Fibroblast of the aortic adventitia (primary cell): ENCODE data around the gene EIF4H. TPM values are rescaled to one million over a fixed set of nuclear protein-coding genes. Genes with fewer than 3 reads are reported as not detected.

Experiments
- DNase-seq: peaks from one replicate; pipeline ENCODE4 v3.0.0-alpha.2; 2010; ENCODE audit warnings: low read depth
- H3K4me3 ChIP-seq: 2 replicates; pipeline ENCODE4 v1.5.1; 2011; ENCODE audit warnings: low read depth, mild to moderate bottlenecking, control low read depth, low read length, moderate library complexity
- total RNA-seq: library from RNA; depleted of rRNA; stranded (reverse); fragments of >200 nt; gene quantifications from 2 replicates; pipeline ENCODE4 v1.2.3, GENCODE V29; 2012; ENCODE audit warnings: low replicate concordance
- TF ChIP-seq, protein P1 (sequence below): IDR thresholded peaks from 2 replicates; pipeline ENCODE4 v1.5.1; 2011; ENCODE audit warnings: mild to moderate bottlenecking, low read length, control low read depth, inconsistent platforms; ENCODE audit not compliant: insufficient read depth

The EIF4H gene
- total RNA-seq, 1 donor: 225 TPM

DNA sequence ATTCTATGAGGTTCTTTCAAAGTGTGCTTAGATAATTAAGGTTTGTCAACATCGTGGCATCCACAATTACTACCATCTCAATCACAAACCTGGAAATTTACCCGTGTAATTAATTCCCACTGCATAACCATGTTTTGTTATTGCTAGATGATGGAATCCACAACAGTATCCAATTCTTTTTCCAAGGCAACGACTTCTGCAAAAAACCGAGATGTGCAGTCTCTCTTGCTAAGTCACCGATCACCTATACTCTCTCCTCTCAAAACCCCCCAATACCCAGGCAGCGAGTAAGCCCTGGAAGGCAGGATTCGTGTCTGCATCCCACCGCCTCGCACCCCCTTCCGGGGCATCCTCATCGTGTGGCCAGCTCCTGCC is 678 bp upstream of the EIF4H start:
- no peak for DNase-seq
- H3K4me3 ChIP-seq: peak overlapping the region; percentile 75
- TF ChIP-seq, protein P1, sequence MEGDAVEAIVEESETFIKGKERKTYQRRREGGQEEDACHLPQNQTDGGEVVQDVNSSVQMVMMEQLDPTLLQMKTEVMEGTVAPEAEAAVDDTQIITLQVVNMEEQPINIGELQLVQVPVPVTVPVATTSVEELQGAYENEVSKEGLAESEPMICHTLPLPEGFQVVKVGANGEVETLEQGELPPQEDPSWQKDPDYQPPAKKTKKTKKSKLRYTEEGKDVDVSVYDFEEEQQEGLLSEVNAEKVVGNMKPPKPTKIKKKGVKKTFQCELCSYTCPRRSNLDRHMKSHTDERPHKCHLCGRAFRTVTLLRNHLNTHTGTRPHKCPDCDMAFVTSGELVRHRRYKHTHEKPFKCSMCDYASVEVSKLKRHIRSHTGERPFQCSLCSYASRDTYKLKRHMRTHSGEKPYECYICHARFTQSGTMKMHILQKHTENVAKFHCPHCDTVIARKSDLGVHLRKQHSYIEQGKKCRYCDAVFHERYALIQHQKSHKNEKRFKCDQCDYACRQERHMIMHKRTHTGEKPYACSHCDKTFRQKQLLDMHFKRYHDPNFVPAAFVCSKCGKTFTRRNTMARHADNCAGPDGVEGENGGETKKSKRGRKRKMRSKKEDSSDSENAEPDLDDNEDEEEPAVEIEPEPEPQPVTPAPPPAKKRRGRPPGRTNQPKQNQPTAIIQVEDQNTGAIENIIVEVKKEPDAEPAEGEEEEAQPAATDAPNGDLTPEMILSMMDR: no peak

DNA sequence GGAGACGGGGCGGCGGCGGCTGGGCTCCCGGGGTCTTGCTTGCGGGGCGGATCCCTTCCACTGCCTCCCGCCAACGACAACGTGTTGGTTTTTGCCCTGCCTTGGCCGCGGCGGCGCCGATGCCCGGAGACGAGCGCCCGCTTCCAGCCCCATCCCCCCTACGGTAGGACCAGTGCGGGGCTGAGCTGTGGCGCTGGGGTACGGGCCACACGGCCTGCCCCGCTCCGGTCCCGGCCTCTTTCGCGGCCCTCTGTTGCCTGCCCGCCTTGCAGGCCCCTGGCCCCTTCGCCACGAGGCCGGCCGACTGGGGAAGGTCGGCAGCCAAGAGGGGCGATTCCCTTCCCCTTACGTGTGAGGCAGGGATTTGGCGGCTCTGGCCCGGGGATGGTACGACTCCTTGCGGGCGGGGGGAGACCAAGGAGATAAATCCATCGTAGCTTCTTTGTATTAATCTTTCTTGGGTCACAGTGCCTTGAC is 488 bp downstream of the EIF4H start:
- TF ChIP-seq, protein P1: peak; percentile 22
- peak overlapping the region; percentile 69 for H3K4me3 ChIP-seq
- DNase-seq: peak; percentile 48

DNA sequence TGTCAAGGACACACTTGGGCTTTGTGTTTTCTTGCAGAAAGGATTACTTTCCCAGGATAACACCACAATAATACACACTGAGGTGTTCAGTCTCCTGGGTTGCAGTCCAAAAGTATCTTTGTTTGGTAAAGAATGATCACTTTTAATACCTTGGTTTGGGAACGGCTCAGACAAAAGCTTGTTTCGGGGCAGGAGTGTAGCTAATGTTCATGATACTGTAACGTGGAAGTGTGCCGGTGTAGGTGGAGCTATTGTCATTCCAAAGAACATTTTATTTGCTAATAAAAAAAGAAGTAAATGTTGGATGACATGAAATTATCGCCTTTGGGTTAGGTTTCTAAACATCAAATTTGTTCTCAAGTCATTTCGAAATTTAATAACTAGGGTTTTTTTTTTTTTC is 1.2 kb downstream of the EIF4H start:
- H3K4me3 ChIP-seq: peak overlapping the region; percentile 69
- TF ChIP-seq, protein P1: no peak
- DNase-seq: no peak

DNA sequence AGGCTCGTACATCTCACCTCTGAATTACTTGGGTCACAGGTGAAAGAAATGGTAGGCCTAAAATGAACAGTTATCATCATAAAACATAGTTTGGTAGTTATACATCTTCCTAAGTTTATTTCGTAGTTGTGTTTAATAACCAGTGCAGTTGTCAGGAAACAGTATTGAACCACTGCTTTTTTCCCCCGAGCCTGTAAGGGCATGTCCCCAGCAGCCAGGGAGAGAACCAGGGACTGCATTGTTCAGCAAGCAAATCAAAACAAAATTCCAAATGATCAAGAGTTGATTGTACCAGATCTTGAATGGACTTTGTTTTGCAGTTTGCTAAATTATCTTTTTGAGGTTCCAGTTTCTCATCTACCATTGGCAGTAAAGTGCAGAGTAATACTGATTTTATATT is 2.4 kb downstream of the EIF4H start:
- TF ChIP-seq, protein P1: no peak
- H3K4me3 ChIP-seq: peak overlapping the region; percentile 29
- DNase-seq: no peak

DNA sequence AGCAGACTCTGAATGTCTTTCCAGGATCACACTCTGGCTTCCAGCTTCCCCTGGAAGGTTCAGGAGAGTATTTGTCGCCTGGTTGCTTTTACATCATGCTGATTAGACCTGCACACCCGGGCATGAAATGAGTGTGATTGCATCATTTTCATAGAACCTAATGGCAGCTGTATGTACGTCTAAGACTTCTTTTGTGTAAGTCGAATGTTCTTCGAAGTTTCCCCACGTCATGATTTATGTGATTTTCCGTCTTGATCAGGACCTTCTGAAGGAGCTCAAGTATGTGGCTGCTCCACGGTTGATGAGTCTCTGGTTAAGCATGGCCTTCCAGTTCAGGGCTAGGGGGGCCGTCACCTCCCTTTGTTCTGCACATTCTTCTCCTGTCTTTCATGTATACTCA is 4.5 kb downstream of the EIF4H start:
- no peak overlapping the region for H3K4me3 ChIP-seq
- TF ChIP-seq, protein P1: no peak
- DNase-seq: peak; percentile 71

DNA sequence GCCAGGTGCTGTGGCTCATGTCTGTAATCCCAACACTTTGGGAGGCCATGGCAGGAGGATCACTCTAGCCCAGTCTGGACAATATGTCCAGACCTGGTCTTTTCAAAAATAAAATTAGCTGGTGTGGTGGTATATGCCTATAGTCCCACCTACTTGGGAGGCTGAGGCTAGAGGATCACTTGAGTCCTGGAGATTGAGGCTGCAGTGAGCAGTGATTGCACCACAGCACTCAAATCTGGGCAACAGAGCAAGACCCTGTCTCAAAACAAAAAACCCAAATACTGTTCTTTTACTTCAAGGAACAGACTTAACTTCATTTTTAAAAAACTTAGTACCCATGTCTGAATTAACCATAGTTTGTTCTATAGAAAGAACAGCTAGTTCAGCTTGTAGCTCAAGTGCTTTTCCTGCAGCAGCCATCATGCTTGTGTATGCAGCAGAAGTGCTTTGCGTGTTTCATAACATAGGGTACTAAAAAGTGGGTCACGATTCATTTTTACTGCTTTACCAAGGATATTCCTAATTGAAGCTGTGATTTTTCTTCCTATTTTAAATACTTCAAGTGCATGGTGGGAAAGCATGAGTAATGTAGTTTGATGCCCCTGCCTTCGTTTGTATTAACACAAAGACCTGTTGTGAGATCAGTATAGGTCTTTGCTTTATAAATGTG is 5.9 kb downstream of the EIF4H start:
- no peak for DNase-seq
- H3K4me3 ChIP-seq: no peak overlapping the region
- TF ChIP-seq, protein P1: no peak

DNA sequence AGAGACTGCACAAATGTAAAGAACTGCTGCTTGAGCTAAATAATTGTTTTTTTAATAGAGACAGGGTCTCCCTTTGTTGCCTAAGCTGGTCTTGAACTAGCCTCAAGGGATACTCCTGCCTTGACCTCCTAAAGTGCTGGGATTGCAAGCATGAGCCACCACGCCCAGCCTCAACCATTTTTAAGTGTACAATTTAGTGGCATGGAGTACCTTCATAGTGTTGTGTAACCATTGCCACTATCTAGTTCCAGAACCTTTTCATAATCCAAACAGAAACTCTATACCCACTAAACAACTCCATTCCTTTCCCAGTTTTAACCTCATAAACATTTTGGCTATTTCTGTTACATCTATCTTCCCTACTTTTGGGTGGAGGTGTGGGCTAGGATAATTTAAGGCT is 6.7 kb downstream of the EIF4H start:
- no peak for DNase-seq
- H3K4me3 ChIP-seq: no peak overlapping the region
- TF ChIP-seq, protein P1: no peak
